Activated naive CD4-positive, alpha-beta T cell (primary cell): ENCODE data around the gene SH3RF1.

Experiments
- DNase-seq, 4 experiments: peaks; one replicate each; lab custom pipeline; 2025; lab: John Stamatoyannopoulos, UW

The SH3RF1 gene

DNA sequence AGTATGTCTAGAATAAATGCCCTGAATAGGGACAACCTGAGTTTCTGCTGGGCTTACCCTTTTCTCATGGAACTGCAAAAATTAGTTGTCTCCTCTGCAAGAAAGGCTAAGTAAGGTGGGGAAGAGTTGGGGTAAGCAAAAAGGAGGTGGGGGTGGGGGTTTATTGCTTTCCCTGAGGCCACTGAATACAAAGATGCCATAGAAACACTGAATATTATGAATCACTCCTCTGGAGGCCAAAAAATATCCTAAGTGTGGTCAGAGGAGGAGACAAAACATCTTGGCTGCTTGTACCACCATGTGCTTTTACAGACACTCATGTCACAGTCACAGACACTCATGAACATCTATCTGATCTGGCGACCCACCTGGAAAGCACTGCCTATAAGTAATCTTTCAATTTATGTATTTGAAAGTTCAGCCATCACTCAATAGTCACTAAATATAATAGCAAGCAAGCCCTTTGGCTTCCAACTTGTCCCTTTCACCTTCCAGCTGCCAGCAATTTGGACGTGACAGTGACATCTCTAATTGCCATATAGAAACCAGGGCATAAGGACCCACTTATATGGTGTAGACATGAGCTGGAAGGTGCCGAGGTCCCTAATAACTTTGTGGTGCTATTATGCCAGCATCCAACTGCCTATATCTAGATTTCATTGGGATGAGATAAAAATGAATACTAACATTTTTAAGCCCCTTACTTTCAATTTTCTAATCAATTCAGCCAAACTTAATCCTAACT lies 138.0 kb downstream of the SH3RF1 start:
- DNase-seq, result no peak

DNA sequence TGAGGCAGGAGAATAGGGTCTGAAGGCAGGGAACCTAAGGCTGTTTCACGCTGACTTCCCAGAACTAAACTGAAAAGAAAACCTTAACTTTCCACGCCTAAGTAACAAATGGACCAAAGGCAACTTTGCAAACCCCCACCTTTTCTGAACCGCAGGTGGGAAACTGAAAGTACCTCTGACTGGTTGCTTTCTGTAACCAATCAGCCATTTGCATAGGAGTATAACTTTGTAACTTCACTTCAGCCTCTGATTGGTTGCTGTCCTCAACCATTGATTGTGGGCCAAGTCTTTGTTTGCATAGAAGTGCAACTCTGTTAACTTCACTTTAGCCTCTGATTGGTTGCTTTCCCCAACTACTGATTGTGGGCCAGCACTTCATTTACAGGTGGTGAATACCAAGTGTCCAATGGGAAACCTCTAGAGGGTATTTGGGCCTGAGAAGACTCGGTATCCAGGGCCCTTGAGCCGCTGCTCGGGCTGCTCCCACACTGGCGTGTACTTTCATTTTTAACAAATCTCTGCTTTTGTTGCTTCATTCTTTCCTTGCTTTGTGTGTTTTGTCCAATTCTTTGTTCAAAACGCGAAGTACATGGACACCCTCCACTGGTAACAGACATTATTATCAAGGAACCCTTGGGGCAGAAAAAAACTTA lies 139.1 kb downstream of the SH3RF1 start:
- DNase-seq, result no peak

DNA sequence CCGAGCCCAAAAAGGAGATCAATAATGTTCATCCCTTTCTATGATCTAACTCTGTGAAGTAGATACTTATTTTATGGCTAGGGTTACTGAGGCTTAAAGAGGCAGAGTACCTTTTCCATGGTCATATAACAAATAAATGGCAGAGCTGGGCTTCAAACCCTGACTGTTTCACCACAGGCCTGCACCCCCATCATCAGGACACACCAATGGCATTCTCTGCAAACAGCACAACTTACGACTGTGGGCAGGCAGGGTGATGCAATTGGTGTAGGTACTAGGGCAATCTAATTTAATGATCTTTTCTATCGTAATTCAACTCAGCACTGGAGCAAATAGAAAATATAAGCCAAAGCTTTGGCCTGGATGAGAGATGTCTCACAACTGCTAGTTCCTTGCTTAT lies 141.9 kb downstream of the SH3RF1 start:
- no peak for DNase-seq

DNA sequence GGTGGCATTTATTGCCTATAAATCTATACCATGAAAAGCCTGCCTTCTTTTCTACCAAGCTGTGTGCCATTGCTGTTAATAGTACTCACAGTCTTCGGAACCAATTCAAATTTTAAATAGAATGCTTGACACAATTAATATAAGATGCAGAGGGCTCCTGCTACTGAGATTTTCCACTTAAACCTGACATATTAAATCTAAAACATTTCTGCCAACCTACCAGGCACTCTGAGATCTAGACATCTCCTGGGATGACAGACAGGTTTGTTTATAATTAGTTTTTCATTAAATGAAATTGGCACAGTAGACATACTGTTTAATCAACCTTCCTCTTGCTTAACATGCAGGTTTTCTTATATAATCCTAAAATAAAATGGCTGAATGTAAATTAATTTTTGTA lies 143.4 kb downstream of the SH3RF1 start:
- DNase-seq, result no peak

DNA sequence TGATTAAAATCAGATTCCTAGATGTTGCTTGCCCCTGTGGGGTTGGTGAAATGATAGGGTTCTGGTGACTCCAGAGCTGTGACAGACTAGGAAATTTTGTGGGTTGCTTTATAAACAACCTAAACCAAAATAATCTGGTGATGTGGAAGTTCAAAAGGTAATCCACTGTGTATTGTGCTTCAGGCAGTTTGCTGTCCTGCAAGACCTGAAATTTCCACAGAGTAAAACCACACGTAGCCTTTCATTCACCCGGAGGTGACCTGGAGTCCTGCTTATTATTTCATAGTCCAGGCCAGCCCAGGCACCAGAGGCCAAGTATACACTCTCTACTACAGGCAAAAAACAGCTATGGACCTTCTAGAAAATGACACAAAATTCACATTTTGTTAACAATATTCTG lies 146.1 kb downstream of the SH3RF1 start:
- no peak for DNase-seq

DNA sequence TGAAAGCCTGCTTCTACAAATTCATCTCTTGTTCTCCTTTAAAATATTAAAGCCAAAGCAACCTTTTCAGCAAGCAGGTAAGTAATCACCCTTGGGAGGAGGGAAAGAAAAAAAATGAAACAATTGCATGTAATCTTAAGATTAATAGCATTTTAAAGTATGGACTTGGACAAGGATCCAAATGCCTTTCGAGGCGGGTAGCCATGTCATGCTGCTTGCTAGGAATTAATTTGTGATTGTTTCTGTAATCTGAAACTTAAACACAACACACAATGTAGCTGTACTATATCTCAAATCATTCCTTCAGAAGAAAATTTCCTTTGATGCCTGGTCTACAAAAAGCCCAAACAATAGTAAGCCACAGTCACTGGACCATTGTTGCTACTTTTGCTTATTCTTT lies 148.3 kb downstream of the SH3RF1 start:
- DNase-seq, result no peak

DNA sequence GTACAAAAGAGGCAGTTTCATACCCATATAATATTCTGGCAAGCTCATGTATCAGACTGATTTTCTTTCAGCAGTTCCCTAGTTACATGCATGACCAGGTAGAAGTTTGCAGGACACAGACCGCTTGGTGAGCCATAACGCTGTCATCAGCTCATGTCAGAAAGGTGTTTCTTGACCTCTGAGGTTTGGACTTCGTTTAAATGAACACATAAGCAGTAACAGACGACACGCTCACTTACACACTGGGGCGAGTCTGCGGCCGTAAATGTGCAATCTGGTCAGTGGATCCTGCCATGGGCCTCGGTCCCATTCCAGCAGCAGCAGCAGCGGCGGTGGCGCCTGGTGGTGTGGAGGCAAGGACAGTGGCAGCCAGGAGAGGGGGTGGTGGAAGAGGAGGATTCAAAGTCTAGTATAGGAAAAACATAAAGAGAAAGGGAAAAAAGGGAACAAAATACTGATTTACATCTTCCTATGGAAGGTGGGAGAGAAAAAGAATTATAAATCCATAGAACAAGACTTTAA lies 148.8 kb downstream of the SH3RF1 start:
- no peak for DNase-seq

DNA sequence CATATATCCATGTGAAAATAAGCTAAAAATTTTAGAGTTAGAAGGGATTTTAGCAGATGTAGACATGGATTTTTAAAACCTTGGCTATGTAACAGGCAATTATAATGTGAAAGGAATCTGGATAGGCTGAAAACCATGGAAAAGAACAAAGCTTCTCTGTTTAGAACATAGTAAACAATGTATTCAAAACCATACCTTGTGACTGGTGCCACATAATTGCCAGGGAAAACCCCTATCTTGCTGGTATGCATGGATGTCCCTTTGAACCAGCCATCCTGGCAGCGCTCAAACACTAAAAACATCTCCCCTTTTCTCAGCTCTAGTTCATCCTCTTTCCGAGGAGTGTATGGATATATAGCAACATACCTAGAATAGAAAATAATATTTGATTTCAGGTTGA lies 150.1 kb downstream of the SH3RF1 start:
- DNase-seq, result no peak

DNA sequence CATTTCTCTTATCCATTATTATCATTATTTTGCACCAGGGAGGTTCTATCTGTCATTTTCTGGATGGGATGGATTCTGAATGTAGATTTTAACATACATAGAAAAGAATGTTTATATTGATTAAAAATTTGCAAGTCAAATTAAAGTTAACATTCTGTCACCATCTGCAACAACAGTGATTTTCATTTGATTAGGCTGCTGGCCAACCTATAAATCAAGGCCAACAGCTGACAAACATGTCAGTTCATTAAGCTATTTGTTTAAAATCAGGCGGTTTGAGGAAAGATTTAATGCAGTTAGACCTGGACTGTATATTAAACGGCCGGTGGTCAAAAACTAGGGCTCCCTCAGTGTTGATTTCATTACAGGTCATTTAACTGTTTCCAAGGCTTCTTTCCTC lies 151.2 kb downstream of the SH3RF1 start:
- no peak for DNase-seq

DNA sequence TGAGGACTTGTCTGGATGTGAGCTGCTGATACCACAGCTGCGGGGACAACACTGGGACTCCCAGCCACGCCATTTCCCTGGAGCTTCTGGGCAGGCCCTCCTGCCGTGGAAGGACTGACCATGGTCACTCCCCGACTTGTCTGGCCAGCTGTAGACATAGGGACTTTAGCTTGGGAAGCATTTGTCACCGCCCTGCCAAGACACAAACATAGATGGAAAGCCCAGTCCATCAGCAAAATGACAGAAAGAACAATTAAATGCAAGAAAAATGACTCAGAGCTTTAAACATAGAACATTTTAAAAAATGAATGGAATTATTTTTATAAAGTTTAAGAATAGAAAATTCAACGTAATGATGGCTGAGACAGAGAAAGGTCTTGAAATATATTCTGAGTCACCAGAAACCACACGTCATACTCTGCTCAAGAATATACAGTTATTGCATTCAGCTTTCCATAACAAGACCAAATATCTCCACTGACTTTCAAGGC lies 153.1 kb downstream of the SH3RF1 start:
- DNase-seq, result no peak

DNA sequence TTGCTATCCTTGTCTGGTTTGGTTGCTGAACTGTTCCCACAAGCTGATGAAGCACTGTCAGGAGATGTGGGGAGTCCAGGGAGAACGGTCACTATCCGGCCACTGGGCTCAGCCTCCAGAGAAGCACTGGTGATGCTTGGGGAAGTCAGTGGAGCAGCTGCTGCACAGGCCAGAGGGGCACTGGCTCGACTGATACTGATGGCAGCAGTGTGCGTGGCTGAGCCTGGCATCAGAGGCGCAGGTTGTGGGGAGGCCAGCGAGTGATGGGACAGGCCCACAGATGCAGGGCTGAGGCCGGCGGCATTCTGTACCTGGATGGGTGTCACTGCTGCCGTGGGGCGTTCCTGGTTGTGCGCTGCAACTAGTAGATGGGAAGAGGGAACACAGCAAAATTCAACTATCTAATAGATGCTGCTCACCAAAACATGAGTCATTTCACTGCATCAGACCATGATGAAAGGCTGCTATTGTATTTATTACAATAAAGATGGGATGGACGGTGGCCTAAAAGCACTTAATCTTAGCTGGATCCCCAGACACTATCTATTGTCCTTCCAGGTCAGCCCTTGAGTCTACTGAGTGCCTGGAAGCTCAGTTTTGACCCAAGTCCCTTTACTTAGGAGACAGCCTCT lies 154.4 kb downstream of the SH3RF1 start:
- no peak for DNase-seq

DNA sequence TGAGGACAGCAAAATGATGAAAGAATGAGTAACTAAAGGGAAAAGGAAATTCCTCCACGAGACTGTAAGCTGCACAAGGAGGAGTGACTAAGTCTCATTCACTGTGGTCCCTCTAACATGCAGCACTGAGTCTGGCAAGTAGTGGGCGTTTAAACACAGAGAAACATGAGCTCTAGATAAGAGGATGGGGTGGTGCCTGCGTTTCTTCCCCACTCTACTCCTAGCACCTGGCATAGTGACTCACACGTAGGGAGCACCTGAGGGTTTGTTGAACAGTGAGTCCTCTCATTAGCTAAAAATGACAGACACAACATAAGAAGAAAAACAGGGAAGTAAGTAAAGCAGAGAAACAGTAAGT lies 154.9 kb downstream of the SH3RF1 start:
- DNase-seq, result no peak

DNA sequence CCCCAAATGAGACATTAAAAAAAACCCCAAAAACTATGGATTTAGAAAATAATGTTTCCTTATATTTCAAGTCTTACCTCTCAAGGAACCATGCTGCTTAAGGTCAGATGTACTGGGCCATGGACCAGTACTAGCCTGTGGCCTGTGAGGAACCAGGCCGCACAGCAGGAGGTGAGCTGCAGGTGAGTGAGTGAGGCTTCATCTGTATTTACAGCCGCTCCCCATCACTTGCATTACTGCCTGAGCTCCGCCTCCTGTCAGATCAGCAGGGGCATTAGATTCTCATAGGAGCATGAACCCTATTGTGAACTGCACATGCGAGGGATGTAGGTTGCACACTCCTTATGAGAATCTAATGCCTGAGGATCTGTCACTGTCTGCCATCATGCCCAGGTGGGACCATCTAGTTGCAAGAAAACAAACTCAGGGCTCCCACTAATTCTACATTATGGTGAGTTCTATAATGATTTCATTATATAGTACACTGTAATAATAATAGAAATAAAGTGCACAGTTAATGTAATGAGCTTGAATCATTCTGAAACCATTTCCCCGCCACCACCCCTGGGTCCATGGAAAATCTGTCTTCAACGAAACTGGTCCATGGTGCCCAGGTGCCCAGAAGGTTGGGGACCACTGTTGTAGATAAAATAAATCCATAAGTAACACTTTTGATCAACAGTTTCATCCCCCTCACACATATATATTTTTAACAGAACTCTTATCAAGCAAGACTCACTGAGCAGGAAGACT lies 155.4 kb downstream of the SH3RF1 start:
- no peak for DNase-seq

DNA sequence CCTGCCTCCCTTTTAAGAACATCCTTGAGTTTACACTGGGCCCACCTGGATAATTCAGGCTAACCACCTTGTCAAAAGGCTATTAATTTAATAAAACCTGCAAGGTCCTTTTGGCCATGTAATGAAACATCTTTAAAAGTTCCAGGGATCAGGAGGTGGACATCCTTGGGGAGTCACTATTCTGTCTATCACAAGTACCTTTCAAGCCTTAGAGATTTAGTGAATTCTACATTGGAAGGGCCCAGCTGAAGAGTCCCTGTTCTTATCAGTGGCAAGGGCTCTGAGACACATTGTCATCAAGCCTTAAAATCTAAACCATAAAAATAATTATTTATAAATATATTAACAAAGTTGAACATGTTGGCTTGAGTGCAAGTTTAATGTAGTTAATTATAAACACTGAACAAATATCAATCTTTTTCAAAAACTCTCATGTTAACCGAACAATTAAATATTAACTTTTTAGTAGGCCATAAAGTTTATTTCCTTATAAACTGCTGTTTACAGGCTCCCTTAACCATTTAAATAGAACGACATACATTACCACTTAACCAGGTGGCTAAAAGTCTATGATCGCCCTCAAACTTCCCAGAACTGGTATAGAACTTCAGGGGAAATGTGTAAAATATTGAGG lies 156.3 kb downstream of the SH3RF1 start:
- no peak for DNase-seq

DNA sequence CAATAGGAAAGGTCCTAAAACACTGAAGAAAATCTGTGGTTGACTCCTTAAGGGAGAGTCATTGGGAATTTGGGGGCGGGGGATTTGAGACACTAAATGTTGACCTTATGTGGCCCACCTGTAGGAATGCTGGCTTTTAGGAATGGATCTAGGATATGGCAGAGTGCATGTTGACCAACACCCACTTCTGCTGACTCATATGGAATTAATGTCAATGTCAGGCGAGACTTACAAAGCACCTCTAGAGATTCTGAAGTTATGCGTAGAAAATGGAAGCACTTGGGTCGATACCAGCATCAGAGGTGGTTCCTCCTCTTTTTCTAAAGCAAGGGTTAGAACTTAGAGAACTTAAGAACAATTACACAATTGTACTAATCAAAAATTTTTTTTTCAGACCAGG lies 160.1 kb downstream of the SH3RF1 start:
- no peak for DNase-seq

DNA sequence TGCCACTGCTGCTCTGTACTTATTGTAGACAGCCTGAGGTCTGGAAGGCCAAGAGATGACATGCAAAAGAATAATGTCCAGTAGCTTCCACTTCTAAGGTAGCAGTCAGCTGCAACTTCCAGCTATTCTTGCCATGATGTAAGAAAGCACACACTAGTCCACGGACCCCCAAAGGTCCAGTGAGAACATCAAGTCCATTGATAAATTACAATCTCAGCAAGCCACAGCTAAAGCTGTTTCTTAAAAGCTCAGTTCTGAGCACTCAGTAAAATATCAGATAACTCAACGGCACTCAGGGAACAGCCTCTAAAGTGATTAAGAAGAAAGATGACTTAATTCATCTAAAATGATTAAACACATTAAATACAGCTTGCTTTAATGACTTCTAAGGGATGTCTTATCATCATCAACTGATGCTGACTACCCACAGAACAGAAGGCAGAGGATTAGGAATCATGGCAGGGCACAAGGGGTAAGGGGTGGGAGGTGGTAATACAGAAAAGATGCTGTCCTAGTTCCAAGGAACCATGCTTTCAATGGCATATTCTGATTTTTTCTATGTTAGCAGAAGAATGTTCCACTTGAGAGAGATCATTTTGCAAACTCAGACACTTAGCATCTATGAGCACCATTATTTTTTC lies 161.6 kb downstream of the SH3RF1 start:
- DNase-seq, result no peak

DNA sequence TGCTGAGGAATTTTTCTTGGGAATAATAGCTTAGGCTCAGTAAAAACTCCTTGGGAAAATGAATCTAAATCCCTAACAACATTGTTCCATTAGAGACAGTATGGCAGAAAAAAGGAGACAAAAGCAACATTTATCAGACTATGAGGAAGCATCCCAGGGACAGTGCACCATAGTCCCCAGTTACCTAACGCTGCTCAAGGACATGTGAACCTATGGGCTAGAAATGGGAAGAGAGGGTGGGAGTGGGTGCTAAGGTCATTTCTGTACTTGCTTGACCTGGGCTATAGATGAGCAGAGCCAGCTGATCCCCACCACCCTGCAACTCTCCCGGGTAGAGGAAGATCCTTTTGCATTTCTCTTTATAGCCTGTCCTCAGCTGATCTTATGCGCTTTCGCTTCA lies 162.5 kb downstream of the SH3RF1 start:
- DNase-seq, result no peak

DNA sequence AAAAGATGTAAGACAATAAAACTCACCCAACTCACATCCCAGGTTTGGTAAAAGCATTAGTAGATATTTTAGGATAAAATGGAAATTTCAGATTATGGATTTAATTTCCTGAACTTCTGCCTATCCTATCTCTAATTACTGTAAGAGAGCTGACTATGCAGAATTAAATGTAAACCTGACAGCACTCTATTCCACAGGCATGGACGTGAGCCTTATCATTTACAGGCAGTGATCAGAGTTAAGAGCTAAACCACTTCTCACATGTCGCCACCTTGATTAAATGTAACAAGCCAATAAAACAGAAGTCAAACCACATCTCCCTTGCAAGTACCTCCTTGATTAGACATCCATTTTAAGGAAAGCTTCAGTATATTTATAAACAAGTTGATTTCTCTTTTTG lies 163.2 kb downstream of the SH3RF1 start:
- DNase-seq, result no peak

DNA sequence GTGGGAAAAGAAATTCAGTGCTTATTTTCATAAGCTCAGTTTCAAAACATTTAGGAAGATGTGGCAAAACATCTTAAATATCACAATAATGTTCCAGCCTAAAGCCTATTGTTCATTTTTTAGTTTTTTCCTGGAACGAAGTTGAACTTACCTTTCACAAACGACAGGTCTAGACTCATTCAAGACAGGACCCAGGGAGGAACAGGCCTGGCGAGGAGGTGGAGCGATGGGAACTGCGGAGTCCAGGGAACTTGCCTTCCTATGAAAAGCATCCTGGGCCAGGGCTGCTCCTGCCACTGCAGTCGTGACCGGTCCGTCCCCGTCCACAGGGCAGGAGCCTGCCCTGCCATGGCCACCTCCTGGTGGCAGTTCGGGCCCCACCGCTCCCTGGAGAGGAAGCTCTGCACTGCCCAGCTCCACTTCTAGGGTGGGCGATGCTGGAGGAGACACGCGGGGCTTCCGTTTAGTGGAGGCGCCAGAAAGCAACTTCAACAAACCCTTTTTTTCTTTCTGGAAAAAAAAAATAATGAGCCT lies 164.0 kb downstream of the SH3RF1 start:
- no peak for DNase-seq

DNA sequence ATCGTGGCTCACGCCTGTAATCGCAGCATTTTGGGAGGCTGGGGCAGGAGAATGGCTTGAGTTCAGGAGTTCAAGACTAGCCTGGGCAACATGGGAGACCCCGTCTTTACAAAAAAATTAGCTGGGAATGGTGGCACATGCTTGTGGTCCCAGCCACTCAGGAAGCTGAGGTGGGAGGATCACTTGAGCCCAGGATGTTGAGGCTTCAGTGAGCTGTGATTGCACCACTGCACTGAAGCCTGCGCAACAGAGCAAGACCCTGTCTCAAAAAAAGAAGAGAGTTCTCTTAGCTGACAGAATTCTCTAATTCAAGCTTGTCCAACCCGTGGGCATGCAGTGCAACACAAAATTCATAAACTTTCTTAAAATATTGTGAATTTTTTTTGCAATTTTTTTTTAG lies 165.1 kb downstream of the SH3RF1 start:
- no peak for DNase-seq

DNA sequence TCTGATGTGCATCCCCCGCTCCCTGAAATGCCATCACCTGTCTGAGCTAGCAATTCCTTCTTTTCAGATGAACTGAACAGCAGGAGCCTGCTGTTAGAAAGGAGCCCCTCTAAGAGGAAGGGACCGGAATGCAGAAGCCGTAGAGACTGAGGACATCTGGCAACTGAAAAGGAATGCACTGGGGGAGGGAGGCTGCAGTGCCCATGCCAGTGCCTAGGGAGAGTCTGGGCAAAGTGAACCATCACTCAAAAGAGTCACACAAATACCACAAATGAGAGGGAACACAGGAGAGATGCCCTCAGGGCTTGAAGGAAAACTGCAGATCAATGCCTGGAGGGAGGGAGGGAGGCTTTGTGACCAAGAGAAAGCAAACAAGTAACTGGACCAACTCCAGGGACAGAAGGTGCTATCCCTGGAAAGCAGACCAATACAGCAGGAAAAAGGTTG lies 166.8 kb downstream of the SH3RF1 start:
- DNase-seq, result no peak
